Thyroid gland (tissue), 4 donors: ENCODE data around the gene SEMA7A. TPM values are rescaled to one million over a fixed set of nuclear protein-coding genes. Genes with fewer than 3 reads are reported as not detected.
"Not testable (repeated sequence)": the region's sequence is repeated elsewhere in the genome, so short reads cannot be mapped to it uniquely, and the experiment has no call there.

ENCODE experiments used
- DNase-seq, 2 donors: peaks; one replicate each; pipeline ENCODE4 v3.0.0-alpha.2; 2019
- H3K27ac ChIP-seq, 3 donors: fragments of 200-600 bp; sonication (generic); 1 replicate in 2 of 3; 2 replicates in 1 of 3; pipeline ENCODE4 v1.5.1; 2016 to 2019; ENCODE audit warnings: mild to moderate bottlenecking in 1 of 3, moderate library complexity in 1 of 3
- H3K27me3 ChIP-seq: fragments of 200-600 bp; sonication (generic); one replicate; pipeline ENCODE4 v1.5.1; 2019
- H3K36me3 ChIP-seq, 2 donors: fragments of 200-600 bp; sonication (generic); one replicate each; pipeline ENCODE4 v1.5.1; 2016 to 2019
- H3K4me1 ChIP-seq, 2 donors: fragments of 200-600 bp; sonication (generic); one replicate each; pipeline ENCODE4 v1.5.1; 2017 to 2019
- H3K4me3 ChIP-seq, 3 donors: fragments of 200-600 bp; sonication (generic); replicated peaks in 1 of 3; 1 replicate in 2 of 3; 2 replicates in 1 of 3; pipeline ENCODE4 v1.5.1; 2016; ENCODE audit warnings: mild to moderate bottlenecking in 1 of 3
- H3K9me3 ChIP-seq: fragments of 200-600 bp; sonication (generic); one replicate; pipeline ENCODE4 v1.5.1; 2017
- POLR2A ChIP-seq, 2 donors: fragments of 450-650 bp; IDR thresholded peaks; one replicate each; pipeline ENCODE4 v1.6.1; 2017; ENCODE audit warnings: antibody characterized with exemption in 2 of 2, mild to moderate bottlenecking in 2 of 2, moderate library complexity in 1 of 2
- WGBS, 2 donors: methylation state at CpG; one replicate each; pipeline ENCODE4 v1.1.5; 2017; 5-methylcytosine and 5-hydroxymethylcytosine counted together
- intact Hi-C: fragments of 100-400 bp; cut with DNase I; formaldehyde crosslinking; loops from one replicate; pipeline ENCODE4 v1.15.1; 2023
- total RNA-seq, 4 donors: library from RNA; depleted of rRNA; stranded (reverse); fragments of >200 nt; gene quantifications; one replicate each; pipeline ENCODE4 v1.2.3, GENCODE V29; 2016
- TF ChIP-seq, protein P1 (sequence below), 6 experiments: fragments of 200-600 bp in 3 of 6; fragments of 450-650 bp in 3 of 6; sonication (generic) in 3 of 6; IDR thresholded peaks; one replicate each; pipeline ENCODE4 v1.5.1; 2016 to 2019; ENCODE audit warnings: antibody characterized with exemption in 6 of 6, mild to moderate bottlenecking in 2 of 6, inconsistent platforms in 1 of 6, moderate library complexity in 1 of 6

Gene SEMA7A
- total RNA-seq, 4 donors from 2014 or later: 0.29 to 2.0 (median 1.6) TPM

DNA sequence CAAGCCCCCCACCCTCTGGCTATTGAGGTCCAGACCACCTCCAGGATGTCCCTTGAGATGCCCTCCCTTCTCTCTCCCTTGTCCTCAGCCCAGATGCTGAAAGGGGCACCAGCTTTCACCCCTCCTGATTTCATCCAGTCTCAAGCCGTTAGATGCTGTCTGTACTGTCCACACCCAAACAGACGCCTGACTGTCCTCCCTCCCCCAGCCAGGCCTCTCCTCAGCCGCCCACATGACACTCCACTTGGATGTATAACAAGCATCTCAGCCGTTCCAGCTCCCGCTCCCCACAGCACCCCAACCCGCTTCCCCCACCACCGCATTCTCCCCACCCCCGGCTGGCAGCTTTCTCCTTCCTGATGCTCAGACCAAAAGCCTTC lies 41.3 kb downstream of the SEMA7A start:
- no peak for TF ChIP-seq POLR2A (IDR thresholded peaks at IDR 0.05)
- TF ChIP-seq, protein P1, sequence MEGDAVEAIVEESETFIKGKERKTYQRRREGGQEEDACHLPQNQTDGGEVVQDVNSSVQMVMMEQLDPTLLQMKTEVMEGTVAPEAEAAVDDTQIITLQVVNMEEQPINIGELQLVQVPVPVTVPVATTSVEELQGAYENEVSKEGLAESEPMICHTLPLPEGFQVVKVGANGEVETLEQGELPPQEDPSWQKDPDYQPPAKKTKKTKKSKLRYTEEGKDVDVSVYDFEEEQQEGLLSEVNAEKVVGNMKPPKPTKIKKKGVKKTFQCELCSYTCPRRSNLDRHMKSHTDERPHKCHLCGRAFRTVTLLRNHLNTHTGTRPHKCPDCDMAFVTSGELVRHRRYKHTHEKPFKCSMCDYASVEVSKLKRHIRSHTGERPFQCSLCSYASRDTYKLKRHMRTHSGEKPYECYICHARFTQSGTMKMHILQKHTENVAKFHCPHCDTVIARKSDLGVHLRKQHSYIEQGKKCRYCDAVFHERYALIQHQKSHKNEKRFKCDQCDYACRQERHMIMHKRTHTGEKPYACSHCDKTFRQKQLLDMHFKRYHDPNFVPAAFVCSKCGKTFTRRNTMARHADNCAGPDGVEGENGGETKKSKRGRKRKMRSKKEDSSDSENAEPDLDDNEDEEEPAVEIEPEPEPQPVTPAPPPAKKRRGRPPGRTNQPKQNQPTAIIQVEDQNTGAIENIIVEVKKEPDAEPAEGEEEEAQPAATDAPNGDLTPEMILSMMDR (IDR thresholded peaks at IDR 0.05): no peak
- Histone ChIP-seq H3K36me3 (no peaks in the 10 kb centered on the region), H3K4me1 (no peaks in the 10 kb centered on the region), H3K27me3 (no peaks in the 10 kb centered on the region), H3K9me3 (no peaks in the 10 kb centered on the region), H3K4me3 (no peak overlapping the region), H3K27ac (no peak overlapping the region)
- intact Hi-C loops: no loop called here
- 64 to 65% methylated on average over 8 of the region's 8 CpGs for WGBS, 2 donors
- DNase-seq: no peak

DNA sequence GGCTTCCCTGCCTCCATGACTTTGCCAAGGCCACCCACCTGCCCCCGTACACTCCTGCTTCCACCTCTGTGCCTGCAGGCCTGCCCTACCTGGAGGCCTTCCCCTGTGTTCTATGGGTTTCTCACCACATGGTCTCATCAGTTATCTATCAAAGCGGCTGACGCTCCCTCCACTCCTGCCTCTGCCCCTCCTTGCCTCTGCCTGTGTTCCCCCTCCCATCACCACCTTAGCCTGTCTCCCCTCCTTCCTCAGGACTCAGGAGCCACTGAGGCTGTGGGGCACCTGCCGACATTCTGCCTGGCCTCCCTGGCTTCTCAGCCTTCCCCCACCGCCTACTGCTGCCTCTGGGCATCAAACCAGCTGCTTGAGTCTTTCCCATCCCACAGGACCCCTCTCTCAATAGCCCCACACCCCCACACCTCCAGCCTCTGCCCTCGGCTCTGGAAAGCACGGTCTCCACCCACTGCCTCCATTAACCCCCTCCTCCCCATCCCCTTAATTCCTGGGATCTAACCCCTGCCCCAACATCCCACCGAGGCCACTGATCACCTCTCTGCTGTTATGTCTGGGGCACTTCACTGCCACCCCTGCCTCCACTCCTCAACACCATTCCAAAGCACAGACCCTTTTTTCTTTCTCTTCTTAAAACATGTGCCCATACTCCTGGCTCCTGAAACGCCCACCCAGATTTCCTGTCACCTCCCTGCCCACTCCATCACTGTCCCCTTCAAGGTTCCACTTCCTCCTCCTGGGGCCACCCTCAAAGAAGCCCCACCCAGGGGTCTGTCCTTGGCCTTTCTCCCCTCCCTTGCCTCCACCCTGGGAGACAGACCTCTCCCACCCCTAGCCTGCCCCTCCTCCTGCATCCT lies 41.9 kb downstream of the SEMA7A start:
- Histone ChIP-seq H3K4me1 (no peaks in the 10 kb centered on the region), H3K27ac (no peak overlapping the region), H3K27me3 (no peaks in the 10 kb centered on the region), H3K4me3 (no peak overlapping the region), H3K36me3 (no peaks in the 10 kb centered on the region), H3K9me3 (no peaks in the 10 kb centered on the region)
- WGBS, 2 donors: 82% methylated on average over 9 of the region's 9 CpGs
- no peak for TF ChIP-seq POLR2A (IDR thresholded peaks at IDR 0.05)
- TF ChIP-seq, protein P1 (IDR thresholded peaks at IDR 0.05): no peak
- DNase-seq: no peak
- intact Hi-C loops: no loop called here

DNA sequence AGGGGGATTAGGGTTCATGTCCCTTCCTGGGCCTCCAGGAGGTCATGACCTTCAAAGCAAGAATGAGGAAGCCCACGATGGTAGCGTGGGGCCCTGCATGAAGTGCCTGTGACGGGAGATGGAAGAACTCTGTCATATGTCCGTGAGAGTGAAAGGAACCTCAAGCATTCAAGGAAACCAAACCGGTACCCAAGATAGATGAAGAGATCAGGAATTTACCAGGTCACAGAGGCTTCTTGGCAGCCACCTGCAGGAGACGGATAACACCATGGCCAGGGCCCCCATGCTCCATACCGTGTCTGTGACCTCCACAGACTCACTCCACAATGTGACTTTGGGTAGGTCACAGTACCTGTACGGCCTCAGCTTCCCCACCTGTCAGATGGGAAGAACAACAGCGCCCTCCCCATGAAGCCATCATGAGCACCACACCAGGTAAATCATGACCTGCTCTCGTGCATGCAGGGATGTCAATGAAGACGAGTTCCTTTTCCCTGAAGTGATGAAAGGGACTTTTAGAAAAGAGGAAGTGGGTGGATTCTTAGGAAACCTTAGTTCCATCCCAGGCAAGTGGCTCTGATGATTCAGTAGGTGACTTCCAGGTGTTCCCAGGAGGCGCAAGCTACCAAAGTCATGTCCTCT lies 43.0 kb downstream of the SEMA7A start:
- no peaks in the 10 kb centered on the region for H3K4me1 ChIP-seq
- WGBS, 2 donors: 84 to 89% methylated on average over 10 to 12 of the region's 12 CpGs
- H3K36me3 ChIP-seq: no peaks in the 10 kb centered on the region
- no peak for DNase-seq
- H3K4me3 ChIP-seq: no peak overlapping the region
- TF ChIP-seq POLR2A (IDR thresholded peaks at IDR 0.05): no peak
- TF ChIP-seq, protein P1 (IDR thresholded peaks at IDR 0.05): no peak
- H3K9me3 ChIP-seq: no peaks in the 10 kb centered on the region
- no peaks in the 10 kb centered on the region for H3K27me3 ChIP-seq
- no peak overlapping the region for H3K27ac ChIP-seq
- intact Hi-C loops: no loop called here

DNA sequence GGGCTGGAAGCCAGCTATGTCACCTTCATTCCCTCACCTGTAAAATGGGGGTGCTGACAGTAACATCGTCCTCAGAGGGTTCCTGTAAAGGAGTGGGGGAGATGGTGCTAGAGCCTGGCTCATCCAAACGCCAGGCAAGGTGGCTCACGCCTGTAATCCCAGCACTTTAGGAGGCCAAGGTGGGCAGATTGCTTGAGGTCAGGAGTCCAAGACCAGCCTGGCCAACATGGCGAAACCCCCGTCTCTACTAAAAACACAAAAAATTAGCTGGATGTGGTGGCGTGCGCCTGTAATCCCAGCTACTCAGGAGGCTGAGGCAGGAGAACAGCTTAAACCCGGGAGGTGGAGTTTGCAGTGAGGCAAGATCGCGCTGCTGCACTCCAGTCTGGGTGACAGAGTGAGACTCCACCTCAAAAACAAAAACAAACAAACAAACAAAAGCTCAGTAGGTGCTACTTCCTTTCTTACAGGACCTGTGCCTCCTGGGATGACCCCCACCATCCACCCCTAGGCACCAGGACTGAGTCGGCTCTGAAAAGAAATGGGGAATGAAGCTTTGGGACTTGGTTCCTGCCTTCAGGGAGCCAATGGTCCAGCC lies 43.6 kb downstream of the SEMA7A start:
- DNase-seq, H3K36me3 ChIP-seq, H3K27ac ChIP-seq, H3K4me3 ChIP-seq, intact Hi-C loops, H3K4me1 ChIP-seq, H3K27me3 ChIP-seq, H3K9me3 ChIP-seq: not testable (repeated sequence)
- WGBS, 2 donors: 96 to 98% methylated on average over 11 of the region's 11 CpGs

DNA sequence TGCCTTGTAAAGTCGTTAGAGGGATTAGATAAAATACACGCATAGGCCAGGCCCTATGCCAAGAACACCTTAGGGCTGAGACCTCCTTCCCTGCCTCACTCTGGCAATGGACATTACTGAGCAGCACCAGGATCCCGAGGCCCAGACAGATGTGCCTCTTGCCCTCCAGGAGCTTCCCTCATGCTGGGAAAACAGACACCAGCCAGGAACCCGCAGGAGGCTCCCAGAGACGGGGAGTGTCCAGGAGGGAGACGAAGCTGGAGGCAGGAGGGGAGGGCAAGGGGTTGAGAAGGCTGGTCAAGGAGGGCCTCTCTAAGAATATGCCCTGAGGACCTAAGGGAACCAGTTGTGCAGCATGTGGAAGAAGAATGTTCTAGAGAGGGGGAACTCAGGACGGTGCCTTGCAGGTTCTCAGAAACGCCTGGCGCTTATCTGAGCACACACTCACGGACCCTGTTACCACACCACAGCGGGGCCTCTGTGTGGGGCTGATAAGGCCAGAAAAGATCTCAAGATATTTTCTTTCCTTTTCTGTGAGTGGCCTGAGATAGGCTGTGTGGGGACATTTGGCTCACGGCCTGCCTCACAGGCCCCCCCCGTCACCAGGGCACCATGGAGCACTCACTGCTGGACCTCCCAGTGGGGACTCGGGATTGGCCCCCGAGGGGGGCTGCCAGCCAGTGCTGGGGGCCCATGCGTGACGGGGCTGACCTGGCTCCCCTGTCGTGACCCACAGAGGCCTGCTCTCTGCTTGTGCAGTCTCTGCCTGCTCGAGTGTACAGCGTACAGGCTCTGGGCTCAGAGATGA lies 44.3 kb downstream of the SEMA7A start:
- no peaks in the 10 kb centered on the region for H3K36me3 ChIP-seq
- H3K4me3 ChIP-seq: no peak overlapping the region
- DNase-seq: no peak
- intact Hi-C loops: loop anchor here (10.0 kb wide), 1 partner anchor 225 kb away; the partner anchor contains the start of gene CLK3
- no peak overlapping the region for H3K27ac ChIP-seq
- no peaks in the 10 kb centered on the region for H3K27me3 ChIP-seq
- TF ChIP-seq POLR2A (IDR thresholded peaks at IDR 0.05): no peak
- TF ChIP-seq, protein P1 (IDR thresholded peaks at IDR 0.05): no peak
- 64 to 71% methylated on average over 11 to 20 of the region's 20 CpGs for WGBS, 2 donors
- no peaks in the 10 kb centered on the region for H3K9me3 ChIP-seq
- H3K4me1 ChIP-seq: peaks cover 0 to 3% of the 10 kb centered on the region in 2 donors
